WTC11 (cell line): ENCODE measurements around the gene RIPOR2. TPM values are rescaled to one million over a fixed set of nuclear protein-coding genes. Genes with fewer than 3 reads are reported as not detected.
A peak's percentile ranks its signal among the peaks of the same experiment; 100 is the strongest.

Source experiments
- ATAC-seq: fragments of 200-7000 bp; cut with Tn5 transposase; 2 replicates; pipeline ENCODE4 v1.10.0; 2021; ENCODE audit warnings: mild to moderate bottlenecking, moderate library complexity
- CTCF ChIA-PET: fragments of 300-600 bp; sonication (Branson Sonifier 250); formaldehyde crosslinking; loops from one replicate; lab custom pipeline; 2021; ENCODE audit warnings: antibody characterized with exemption; lab: Charles Lee
- POLR2A ChIA-PET: fragments of 350-600 bp; sonication (Branson Sonifier 250); formaldehyde crosslinking; loops from one replicate; lab custom pipeline; 2021; ENCODE audit warnings: antibody characterized with exemption; lab: Charles Lee
- DNase-seq: peaks from one replicate; pipeline ENCODE4 v3.0.0; 2021; ENCODE audit warnings: low spot score
- H3K27ac Mint-ChIP-seq: 2 replicates; pipeline ENCODE4 v1.8.0; 2021; ENCODE audit warnings: mixed read lengths
- H3K27me3 Mint-ChIP-seq: 2 replicates; pipeline ENCODE4 v1.8.0; 2021; ENCODE audit warnings: low read depth, mild to moderate bottlenecking, moderate library complexity, mixed read lengths
- H3K36me3 Mint-ChIP-seq: 2 replicates; pipeline ENCODE4 v1.8.0; 2021; ENCODE audit warnings: mixed read lengths
- H3K4me1 Mint-ChIP-seq: 2 replicates; pipeline ENCODE4 v1.8.0; 2022; ENCODE audit warnings: mixed read lengths
- H3K4me3 Mint-ChIP-seq: 2 replicates; pipeline ENCODE4 v1.8.0; 2021; ENCODE audit warnings: mild to moderate bottlenecking, moderate library complexity, mixed read lengths
- H3K9me3 Mint-ChIP-seq: 2 replicates; pipeline ENCODE4 v1.8.0; 2021; ENCODE audit warnings: mixed read lengths
- ARID4B ChIP-seq: sonication (generic); formaldehyde crosslinking; IDR thresholded peaks from 2 replicates; pipeline ENCODE4 v1.8.0; 2023; ENCODE audit warnings: missing genetic modification reagents, mild to moderate bottlenecking, borderline replicate concordance
- CREB1 ChIP-seq: sonication (generic); formaldehyde crosslinking; IDR thresholded peaks from 2 replicates; pipeline ENCODE4 v1.8.0; 2023; ENCODE audit warnings: mild to moderate bottlenecking, missing genetic modification reagents
- FOXJ3 ChIP-seq: sonication (generic); formaldehyde crosslinking; IDR thresholded peaks from 2 replicates; pipeline ENCODE4 v1.9.0; 2021; ENCODE audit warnings: missing genetic modification reagents, mild to moderate bottlenecking, borderline replicate concordance
- FOXP1 ChIP-seq: sonication (generic); formaldehyde crosslinking; IDR thresholded peaks from 2 replicates; pipeline ENCODE4 v1.8.0; 2022; ENCODE audit warnings: missing genetic modification reagents, mild to moderate bottlenecking, moderate library complexity, borderline replicate concordance
- GRHL2 ChIP-seq: fragments of 250-450 bp; sonication (Bioruptor Pico); IDR thresholded peaks from 2 replicates; pipeline ENCODE4 v1.8.0; 2022; ENCODE audit warnings: mild to moderate bottlenecking, moderate library complexity; ENCODE audit not compliant: insufficient replicate concordance, severe bottlenecking
- KAT7 ChIP-seq: sonication (generic); formaldehyde crosslinking; IDR thresholded peaks from 2 replicates; pipeline ENCODE4 v1.8.1; 2023; ENCODE audit warnings: missing genetic modification reagents, mild to moderate bottlenecking, borderline replicate concordance
- MYBL2 ChIP-seq: sonication (generic); formaldehyde crosslinking; IDR thresholded peaks from 2 replicates; pipeline ENCODE4 v1.8.1; 2023; ENCODE audit warnings: mild to moderate bottlenecking, moderate library complexity, missing genetic modification reagents
- NFE2L1 ChIP-seq: sonication (generic); formaldehyde crosslinking; IDR thresholded peaks from 2 replicates; pipeline ENCODE4 v1.8.1; 2023; ENCODE audit warnings: missing genetic modification reagents
- NFYB ChIP-seq: sonication (generic); formaldehyde crosslinking; conservative IDR thresholded peaks from 2 replicates; pipeline ENCODE4 v1.8.0; 2022; ENCODE audit warnings: low read depth, missing genetic modification reagents
- OVOL2 ChIP-seq: fragments of 250-450 bp; sonication (Bioruptor Pico); IDR thresholded peaks from 2 replicates; pipeline ENCODE4 v1.9.0; 2021; ENCODE audit warnings: mild to moderate bottlenecking, borderline replicate concordance
- RORB ChIP-seq: fragments of 250-450 bp; sonication (Bioruptor Pico); IDR thresholded peaks from 2 replicates; pipeline ENCODE4 v1.9.0; 2021; ENCODE audit warnings: mild to moderate bottlenecking
- SMAD3 ChIP-seq: sonication (generic); formaldehyde crosslinking; IDR thresholded peaks from 2 replicates; pipeline ENCODE4 v1.8.0; 2022; ENCODE audit warnings: missing genetic modification reagents, mild to moderate bottlenecking, borderline replicate concordance
- SMAD4 ChIP-seq: sonication (generic); formaldehyde crosslinking; IDR thresholded peaks from 2 replicates; pipeline ENCODE4 v1.8.0; 2022; ENCODE audit warnings: mild to moderate bottlenecking, missing genetic modification reagents
- TEAD1 ChIP-seq: sonication (generic); formaldehyde crosslinking; IDR thresholded peaks from 2 replicates; pipeline ENCODE4 v1.8.0; 2022; ENCODE audit warnings: mild to moderate bottlenecking, missing genetic modification reagents
- ZBTB43 ChIP-seq: sonication (generic); formaldehyde crosslinking; IDR thresholded peaks from 2 replicates; pipeline ENCODE4 v1.8.1; 2023; ENCODE audit warnings: mild to moderate bottlenecking, missing genetic modification reagents
- ZNF138 ChIP-seq: sonication (generic); formaldehyde crosslinking; conservative IDR thresholded peaks from 2 replicates; pipeline ENCODE4 v1.8.1; 2022; ENCODE audit warnings: mild to moderate bottlenecking, moderate library complexity, missing genetic modification reagents
- ZNF317 ChIP-seq: sonication (generic); formaldehyde crosslinking; IDR thresholded peaks from 2 replicates; pipeline ENCODE4 v1.8.1; 2023; ENCODE audit warnings: low read depth, mild to moderate bottlenecking, moderate library complexity, missing genetic modification reagents, borderline replicate concordance
- ZNF423 ChIP-seq: fragments of 250-450 bp; sonication (Bioruptor Pico); IDR thresholded peaks from 2 replicates; pipeline ENCODE4 v2.1.2; 2022; ENCODE audit warnings: mild to moderate bottlenecking, moderate library complexity
- ZNF671 ChIP-seq: fragments of 250-450 bp; sonication (Bioruptor Pico); IDR thresholded peaks from 2 replicates; pipeline ENCODE4 v1.8.0; 2021; ENCODE audit warnings: mild to moderate bottlenecking
- total RNA-seq: library from RNA; stranded (reverse); gene quantifications from 3 replicates; pipeline ENCODE4 v1.2.3, GENCODE V29; 2021
- TF ChIP-seq, protein P1 (sequence below): sonication (generic); formaldehyde crosslinking; IDR thresholded peaks from 2 replicates; pipeline ENCODE4 v1.8.1; 2022; ENCODE audit warnings: mild to moderate bottlenecking, missing genetic modification reagents, moderate library complexity, borderline replicate concordance
- TF ChIP-seq, protein P2 (sequence below): sonication (generic); formaldehyde crosslinking; IDR thresholded peaks from 2 replicates; pipeline ENCODE4 v1.8.0; 2022; ENCODE audit warnings: mild to moderate bottlenecking, missing genetic modification reagents
- TF ChIP-seq, protein P3 (sequence below): sonication (generic); formaldehyde crosslinking; IDR thresholded peaks from 2 replicates; pipeline ENCODE4 v1.8.1; 2022; ENCODE audit warnings: low read depth, mild to moderate bottlenecking, moderate library complexity, missing genetic modification reagents, borderline replicate concordance
- TF ChIP-seq, protein P4 (sequence below): fragments of 250-450 bp; sonication (Bioruptor Pico); IDR thresholded peaks from 2 replicates; pipeline ENCODE4 v1.9.0; 2021; ENCODE audit warnings: mild to moderate bottlenecking
- TF ChIP-seq, protein P5 (sequence below): sonication (generic); formaldehyde crosslinking; conservative IDR thresholded peaks from 2 replicates; pipeline ENCODE4 v1.8.1; 2022; ENCODE audit warnings: mild to moderate bottlenecking, missing genetic modification reagents
- TF ChIP-seq, protein P6 (sequence below): fragments of 250-450 bp; sonication (Bioruptor Pico); conservative IDR thresholded peaks from 2 replicates; pipeline ENCODE4 v1.9.0; 2021; ENCODE audit warnings: mild to moderate bottlenecking

Gene RIPOR2
- total RNA-seq, 1 experiment from 2014 or later, result 13.5 TPM

DNA sequence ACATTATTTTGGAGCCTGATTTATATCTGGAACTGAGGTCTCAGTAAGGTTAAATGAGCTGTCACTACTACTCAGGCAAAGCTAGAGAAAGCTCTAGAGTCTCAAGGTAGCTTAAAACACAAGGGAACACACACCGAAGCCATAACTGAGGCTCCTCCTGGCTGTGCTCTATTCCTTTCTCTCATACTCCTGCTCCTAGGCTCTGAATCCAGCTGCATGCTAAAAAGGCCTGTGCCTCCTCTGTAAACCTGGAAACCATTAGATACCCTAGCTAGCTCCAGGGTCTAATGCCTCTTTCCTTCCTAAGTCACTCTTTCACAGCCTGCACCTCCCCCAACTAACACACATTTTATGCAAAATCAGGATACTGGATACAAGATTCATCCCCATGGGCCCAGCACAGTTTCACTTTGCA, 17.1 kb downstream of the RIPOR2 start:
- Mint-ChIP-seq H3K4me1 (peaks cover 45% of the 10 kb centered on the region), H3K36me3 (no peaks in the 10 kb centered on the region), H3K27ac (peak overlapping the region; percentile 80), H3K9me3 (no peaks in the 10 kb centered on the region), H3K27me3 (no peaks in the 10 kb centered on the region), H3K4me3 (no peak overlapping the region)
- TF ChIP-seq, protein P1, sequence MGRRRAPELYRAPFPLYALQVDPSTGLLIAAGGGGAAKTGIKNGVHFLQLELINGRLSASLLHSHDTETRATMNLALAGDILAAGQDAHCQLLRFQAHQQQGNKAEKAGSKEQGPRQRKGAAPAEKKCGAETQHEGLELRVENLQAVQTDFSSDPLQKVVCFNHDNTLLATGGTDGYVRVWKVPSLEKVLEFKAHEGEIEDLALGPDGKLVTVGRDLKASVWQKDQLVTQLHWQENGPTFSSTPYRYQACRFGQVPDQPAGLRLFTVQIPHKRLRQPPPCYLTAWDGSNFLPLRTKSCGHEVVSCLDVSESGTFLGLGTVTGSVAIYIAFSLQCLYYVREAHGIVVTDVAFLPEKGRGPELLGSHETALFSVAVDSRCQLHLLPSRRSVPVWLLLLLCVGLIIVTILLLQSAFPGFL, result no peak
- TF ChIP-seq CREB1 (CRISPR knock-in tag), result no peak
- TF ChIP-seq ZNF671 (CRISPR knock-in tag), result no peak
- no peak for TF ChIP-seq FOXJ3 (CRISPR knock-in tag)
- no peak for TF ChIP-seq NFYB (CRISPR knock-in tag)
- TF ChIP-seq TEAD1 (CRISPR knock-in tag), result no peak
- TF ChIP-seq MYBL2 (CRISPR knock-in tag), result no peak
- TF ChIP-seq NFE2L1 (CRISPR knock-in tag), result no peak
- TF ChIP-seq, protein P2, sequence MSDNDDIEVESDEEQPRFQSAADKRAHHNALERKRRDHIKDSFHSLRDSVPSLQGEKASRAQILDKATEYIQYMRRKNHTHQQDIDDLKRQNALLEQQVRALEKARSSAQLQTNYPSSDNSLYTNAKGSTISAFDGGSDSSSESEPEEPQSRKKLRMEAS, result no peak
- no peak for TF ChIP-seq ARID4B
- no peak for TF ChIP-seq SMAD3 (CRISPR knock-in tag)
- TF ChIP-seq, protein P3, sequence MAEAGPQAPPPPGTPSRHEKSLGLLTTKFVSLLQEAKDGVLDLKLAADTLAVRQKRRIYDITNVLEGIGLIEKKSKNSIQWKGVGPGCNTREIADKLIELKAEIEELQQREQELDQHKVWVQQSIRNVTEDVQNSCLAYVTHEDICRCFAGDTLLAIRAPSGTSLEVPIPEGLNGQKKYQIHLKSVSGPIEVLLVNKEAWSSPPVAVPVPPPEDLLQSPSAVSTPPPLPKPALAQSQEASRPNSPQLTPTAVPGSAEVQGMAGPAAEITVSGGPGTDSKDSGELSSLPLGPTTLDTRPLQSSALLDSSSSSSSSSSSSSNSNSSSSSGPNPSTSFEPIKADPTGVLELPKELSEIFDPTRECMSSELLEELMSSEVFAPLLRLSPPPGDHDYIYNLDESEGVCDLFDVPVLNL (CRISPR knock-in tag), result no peak
- TF ChIP-seq FOXP1 (CRISPR knock-in tag), result no peak
- TF ChIP-seq, protein P4, sequence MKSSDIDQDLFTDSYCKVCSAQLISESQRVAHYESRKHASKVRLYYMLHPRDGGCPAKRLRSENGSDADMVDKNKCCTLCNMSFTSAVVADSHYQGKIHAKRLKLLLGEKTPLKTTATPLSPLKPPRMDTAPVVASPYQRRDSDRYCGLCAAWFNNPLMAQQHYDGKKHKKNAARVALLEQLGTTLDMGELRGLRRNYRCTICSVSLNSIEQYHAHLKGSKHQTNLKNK (CRISPR knock-in tag), result no peak
- TF ChIP-seq GRHL2 (CRISPR knock-in tag), result no peak
- ATAC-seq (peak; percentile 59), DNase-seq (no peak)
- ChIA-PET POLR2A (no interaction called here), CTCF (interaction anchor here (0.9 to 4.2 kb wide), 10 partner anchors 8 to 152 kb away, joined by 3 to 43 read pairs (median 8); partner anchors contain the start of gene RIPOR2)

DNA sequence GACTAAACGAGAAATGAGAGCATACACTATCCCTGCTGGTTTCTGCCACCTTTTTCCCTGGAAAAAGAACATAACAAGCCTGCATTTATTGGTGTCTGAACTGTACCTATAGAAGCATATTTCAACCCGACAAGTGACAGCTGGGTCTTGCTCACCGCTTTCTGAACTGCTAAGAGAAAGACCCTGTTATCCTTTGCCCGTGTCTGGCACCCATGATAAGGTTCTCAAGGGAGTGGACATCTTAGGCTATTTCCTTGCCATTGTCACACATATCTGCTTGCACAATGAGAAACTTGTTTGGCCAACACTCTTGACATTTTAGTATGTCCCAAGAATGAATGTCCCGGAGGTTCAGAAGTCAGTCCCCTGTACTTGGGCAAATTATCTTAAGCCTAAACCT, 19.3 kb downstream of the RIPOR2 start:
- ATAC-seq (no peak), DNase-seq (no peak)
- peaks cover 42% of the 10 kb centered on the region for H3K4me1 Mint-ChIP-seq
- ChIA-PET POLR2A (no interaction called here), CTCF (no interaction called here)
- H3K27ac Mint-ChIP-seq, result no peak overlapping the region
- peaks cover 20% of the 10 kb centered on the region for H3K27me3 Mint-ChIP-seq
- no peak overlapping the region for H3K4me3 Mint-ChIP-seq
- H3K36me3 Mint-ChIP-seq, result no peaks in the 10 kb centered on the region
- no peaks in the 10 kb centered on the region for H3K9me3 Mint-ChIP-seq
- TF ChIP-seq, protein P5, sequence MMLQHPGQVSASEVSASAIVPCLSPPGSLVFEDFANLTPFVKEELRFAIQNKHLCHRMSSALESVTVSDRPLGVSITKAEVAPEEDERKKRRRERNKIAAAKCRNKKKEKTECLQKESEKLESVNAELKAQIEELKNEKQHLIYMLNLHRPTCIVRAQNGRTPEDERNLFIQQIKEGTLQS (CRISPR knock-in tag), result no peak
- TF ChIP-seq, protein P6, sequence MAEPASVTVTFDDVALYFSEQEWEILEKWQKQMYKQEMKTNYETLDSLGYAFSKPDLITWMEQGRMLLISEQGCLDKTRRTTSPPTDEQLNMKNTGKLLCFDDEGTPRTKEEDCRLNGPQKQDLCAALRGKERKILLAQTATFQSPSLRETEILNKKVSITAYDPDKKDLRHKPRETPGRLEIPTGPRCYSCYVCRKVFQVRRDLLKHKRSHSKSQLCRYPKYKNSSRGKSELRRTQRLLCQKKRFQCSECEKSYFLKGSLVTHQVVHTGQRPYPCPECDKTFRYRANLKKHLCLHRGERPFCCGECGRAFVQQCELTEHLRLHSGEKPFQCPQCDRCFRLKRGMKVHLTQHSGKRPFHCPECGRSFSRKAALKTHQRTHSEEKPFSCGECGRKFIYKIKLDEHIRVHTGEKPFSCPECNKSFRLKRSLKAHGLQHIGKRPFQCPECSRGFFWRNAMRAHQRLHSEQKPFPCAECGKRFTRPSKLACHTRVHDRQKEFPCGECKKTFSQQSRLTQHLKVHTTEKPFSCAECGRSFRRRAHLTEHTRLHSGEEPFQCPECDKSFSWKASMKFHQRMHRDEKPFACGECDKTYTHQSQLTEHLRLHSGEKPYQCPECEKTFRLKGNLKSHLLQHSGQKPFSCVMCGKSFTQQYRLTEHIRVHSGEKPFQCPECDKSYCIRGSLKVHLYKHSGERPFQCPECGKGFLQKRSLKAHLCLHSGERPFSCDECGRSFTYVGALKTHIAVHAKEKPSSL (CRISPR knock-in tag), result no peak
- TF ChIP-seq ZNF317, result no peak
- no peak for TF ChIP-seq OVOL2 (CRISPR knock-in tag)
- TF ChIP-seq SMAD4 (CRISPR knock-in tag), result no peak
- no peak for TF ChIP-seq ZNF138 (CRISPR knock-in tag)
- no peak for TF ChIP-seq KAT7 (CRISPR knock-in tag)
- TF ChIP-seq ZBTB43 (CRISPR knock-in tag), result no peak
- no peak for TF ChIP-seq ZNF423 (CRISPR knock-in tag)
- no peak for TF ChIP-seq RORB (CRISPR knock-in tag)
- TF ChIP-seq, protein P2, result no peak
